IMR-90 (cell line): Measurements from ENCODE around the gene MCTP1. TPM values are rescaled to one million over a fixed set of nuclear protein-coding genes. Genes with fewer than 3 reads are reported as not detected.

ENCODE experiments used
- ATAC-seq: fragments of 200-7000 bp; cut with Tn5 transposase; 2 replicates; pipeline ENCODE4 v1.9.1; 2020; ENCODE audit warnings: low read depth, mild to moderate bottlenecking, moderate library complexity
- BruUV-seq: library from RNA; stranded (reverse); fragments of 400-500 nt; replicated peaks from 2 replicates; lab custom pipeline; 2021; lab: Mats Ljungman, UMichigan
- CTCF ChIA-PET: fragments of 300-600 bp; formaldehyde crosslinking; extraction: SDS; loops from one replicate; lab custom pipeline; 2021; ENCODE audit warnings: antibody characterized with exemption; lab: Yijun Ruan, JAX
- POLR2A ChIA-PET: fragments of 300-600 bp; sonication (Branson Sonifier 250); formaldehyde crosslinking; loops from one replicate; lab custom pipeline; 2022; ENCODE audit warnings: antibody characterized with exemption; ENCODE audit not compliant: unreplicated experiment; lab: Charles Lee
- DNase-seq: peaks from one replicate; pipeline ENCODE4 v3.0.0; 2013
- H2AFZ ChIP-seq: replicated peaks from 2 replicates; pipeline ENCODE3; 2013; ENCODE audit warnings: low read length, mild to moderate bottlenecking; ENCODE audit not compliant: poor library complexity
- H2AK5ac ChIP-seq: 2 replicates; pipeline ENCODE4 v1.6.1; 2013; ENCODE audit warnings: low read depth, low read length, inconsistent platforms
- H2AK9ac ChIP-seq: replicated peaks from 2 replicates; pipeline ENCODE3; 2013; ENCODE audit warnings: mild to moderate bottlenecking, low read depth, low read length, moderate library complexity; ENCODE audit not compliant: poor library complexity
- H2BK120ac ChIP-seq: 2 replicates; pipeline ENCODE4 v1.6.1; 2013; ENCODE audit warnings: low read depth, low read length, inconsistent platforms
- H2BK15ac ChIP-seq: 3 replicates; pipeline ENCODE4 v1.6.1; 2013; ENCODE audit warnings: low read depth, low read length, inconsistent platforms
- H2BK20ac ChIP-seq: 2 replicates; pipeline ENCODE4 v1.6.1; 2013; ENCODE audit warnings: low read depth, mild to moderate bottlenecking, inconsistent platforms, low read length, moderate library complexity
- H2BK5ac ChIP-seq: 2 replicates; pipeline ENCODE4 v1.6.1; 2013; ENCODE audit warnings: mild to moderate bottlenecking, low read depth, low read length, inconsistent platforms; ENCODE audit not compliant: poor library complexity, severe bottlenecking
- H3K14ac ChIP-seq: replicated peaks from 2 replicates; pipeline ENCODE4 v1.6.1; 2013; ENCODE audit warnings: low read depth, low read length, inconsistent platforms
- H3K18ac ChIP-seq: 2 replicates; pipeline ENCODE4 v1.6.1; 2013; ENCODE audit warnings: low read depth, low read length, control low read depth
- H3K23ac ChIP-seq: 2 replicates; pipeline ENCODE4 v1.6.1; 2013; ENCODE audit warnings: low read depth, low read length, inconsistent platforms
- H3K27ac ChIP-seq: 2 replicates; pipeline ENCODE4 v1.5.1; 2013; ENCODE audit warnings: mild to moderate bottlenecking, control low read depth, low read length; ENCODE audit not compliant: insufficient read depth
- H3K27me3 ChIP-seq: 2 replicates; pipeline ENCODE4 v1.6.1; 2013; ENCODE audit warnings: low read length; ENCODE audit not compliant: control insufficient read depth, insufficient read depth
- H3K36me3 ChIP-seq: 2 replicates; pipeline ENCODE4 v1.6.1; 2013; ENCODE audit warnings: low read length, mixed read lengths; ENCODE audit not compliant: control insufficient read depth, insufficient read depth
- H3K4ac ChIP-seq: 2 replicates; pipeline ENCODE4 v1.6.1; 2013; ENCODE audit warnings: low read depth, low read length, inconsistent platforms
- H3K4me1 ChIP-seq: 2 replicates; pipeline ENCODE4 v1.6.1; 2013; ENCODE audit warnings: low read length, mixed read lengths; ENCODE audit not compliant: control insufficient read depth, insufficient read depth
- H3K4me2 ChIP-seq: 2 replicates; pipeline ENCODE4 v1.6.1; 2013; ENCODE audit warnings: low read depth, mild to moderate bottlenecking, control low read depth, low read length, moderate library complexity
- H3K4me3 ChIP-seq: 2 replicates; pipeline ENCODE4 v1.5.1; 2013; ENCODE audit warnings: low read depth, mild to moderate bottlenecking, control low read depth, low read length, moderate library complexity; ENCODE audit not compliant: insufficient read depth
- H3K56ac ChIP-seq: 2 replicates; pipeline ENCODE4 v1.6.1; 2013; ENCODE audit warnings: low read length, inconsistent platforms; ENCODE audit not compliant: insufficient read depth; ENCODE audit errors: extremely low read depth
- H3K79me1 ChIP-seq, 2 experiments: 2 replicates each; pipeline ENCODE4 v1.6.1; 2013; ENCODE audit warnings: low read length in 2 of 2, inconsistent platforms in 1 of 2, low read depth in 1 of 2
- H3K9ac ChIP-seq: 2 replicates; pipeline ENCODE4 v1.6.1; 2013; ENCODE audit warnings: low read depth, low read length, control low read depth
- H3K9me1 ChIP-seq: 2 replicates; pipeline ENCODE4 v1.6.1; 2013; ENCODE audit warnings: low read length, inconsistent platforms; ENCODE audit not compliant: insufficient read depth
- H3K9me3 ChIP-seq: 2 replicates; pipeline ENCODE4 v1.6.1; 2013; ENCODE audit warnings: low read length; ENCODE audit not compliant: control insufficient read depth, insufficient read depth
- H4K20me1 ChIP-seq: 2 replicates; pipeline ENCODE4 v1.6.1; 2013; ENCODE audit warnings: low read length, inconsistent platforms; ENCODE audit not compliant: insufficient read depth
- H4K5ac ChIP-seq: 2 replicates; pipeline ENCODE4 v1.6.1; 2013; ENCODE audit warnings: mild to moderate bottlenecking, low read depth, low read length, control low read depth
- H4K8ac ChIP-seq, 2 experiments: 2 replicates each; pipeline ENCODE4 v1.6.1; 2013; ENCODE audit warnings: low read depth in 2 of 2, low read length in 2 of 2, control low read depth in 1 of 2, inconsistent platforms in 1 of 2
- H4K91ac ChIP-seq: 2 replicates; pipeline ENCODE4 v1.6.1; 2013; ENCODE audit warnings: low read depth, low read length, inconsistent platforms; ENCODE audit not compliant: insufficient read depth
- BHLHE40 ChIP-seq: fragments of 150-350 bp; IDR thresholded peaks from 2 replicates; pipeline ENCODE4 v1.6.1; 2016; ENCODE audit warnings: mild to moderate bottlenecking, low read depth, low read length
- CHD1 ChIP-seq: IDR thresholded peaks from 2 replicates; pipeline ENCODE4 v1.6.1; 2012; ENCODE audit warnings: low read depth, low read length, improper control_type of control experiment
- CTCF ChIP-seq: conservative IDR thresholded peaks from 2 replicates; pipeline ENCODE4 v1.5.1; 2012; ENCODE audit warnings: mild to moderate bottlenecking, low read depth, low read length, improper control_type of control experiment
- ELK1 ChIP-seq: fragments of 150-350 bp; IDR thresholded peaks from 2 replicates; pipeline ENCODE4 v1.6.1; 2016; ENCODE audit warnings: low read depth, mild to moderate bottlenecking, low read length, moderate library complexity, borderline replicate concordance
- FOS ChIP-seq: fragments of 150-350 bp; IDR thresholded peaks from 2 replicates; pipeline ENCODE4 v1.6.1; 2016; ENCODE audit warnings: low read depth, low read length
- MAFK ChIP-seq: IDR thresholded peaks from 2 replicates; pipeline ENCODE4 v1.6.1; 2012; ENCODE audit warnings: low read depth, low read length, improper control_type of control experiment
- MXI1 ChIP-seq: IDR thresholded peaks from 2 replicates; pipeline ENCODE4 v1.6.1; 2012; ENCODE audit warnings: low read depth, mild to moderate bottlenecking, low read length, moderate library complexity, borderline replicate concordance
- NFE2L2 ChIP-seq: fragments of 150-350 bp; IDR thresholded peaks from 2 replicates; pipeline ENCODE4 v1.6.1; 2016; ENCODE audit warnings: low read depth, mild to moderate bottlenecking, low read length
- RCOR1 ChIP-seq: IDR thresholded peaks from 2 replicates; pipeline ENCODE4 v1.6.1; 2012; ENCODE audit warnings: mild to moderate bottlenecking, low read length, improper control_type of control experiment; ENCODE audit not compliant: insufficient replicate concordance
- SMC3 ChIP-seq: fragments of 150-350 bp; IDR thresholded peaks from 2 replicates; pipeline ENCODE4 v1.6.1; 2016; ENCODE audit warnings: low read depth, mild to moderate bottlenecking, antibody characterized with exemption, low read length, moderate library complexity
- USF2 ChIP-seq: fragments of 150-350 bp; IDR thresholded peaks from 2 replicates; pipeline ENCODE4 v1.6.1; 2017; ENCODE audit warnings: mild to moderate bottlenecking, antibody characterized with exemption, low read length, low read depth
- WGBS, 2 experiments: methylation state at CpG; one replicate each; pipeline versions ENCODE4 v1.1.5 to v1.1.7; 2013; ENCODE audit warnings: missing lambda C conversion rate in 2 of 2; ENCODE audit not compliant: insufficient read length in 1 of 2; ENCODE audit errors: extremely low coverage in 2 of 2; 5-methylcytosine and 5-hydroxymethylcytosine counted together
- dilution Hi-C: fragments of 300-500 bp; cut with HindIII; formaldehyde crosslinking; loops from one replicate; pipeline ENCODE4 v1.14.3; 2018; ENCODE audit warnings: low sequenced_read_pairs; ENCODE audit not compliant: unreplicated experiment
- in situ Hi-C: fragments of 300-500 bp; cut with MboI; formaldehyde crosslinking; loops from 3 replicates; pipeline ENCODE4 v1.14.3; 2019; ENCODE audit warnings: low sequenced_read_pairs, inconsistent platforms, mixed read lengths
- intact Hi-C: fragments of 100-400 bp; cut with micrococcal nuclease; formaldehyde crosslinking; loops from 2 replicates; pipeline ENCODE4 v1.10.0; 2022
- polyA plus RNA-seq, 3 experiments: library from polyadenylated mRNA; depleted of rRNA; stranded (reverse); fragments of >200 nt; gene quantifications; 2 replicates each; pipeline ENCODE4 v1.2.3, GENCODE V29; 2012; ENCODE audit warnings: low replicate concordance in 1 of 3
- total RNA-seq: library from RNA; depleted of rRNA; stranded (reverse); fragments of >200 nt; gene quantifications from 2 replicates; pipeline ENCODE4 v1.2.3, GENCODE V29; 2012

MCTP1 gene
- total and polyA plus RNA-seq, 2 of the 4 experiments (the other 2 are of a cell fraction): 0.21 TPM; not detected in 1

GRCh38 chr5:94674490-94675382 lies 610.2 kb downstream of the MCTP1 start:
- H2AK5ac ChIP-seq: no peak overlapping the region
- H3K9ac ChIP-seq: no peak overlapping the region
- H3K4ac ChIP-seq: no peak overlapping the region
- no peak overlapping the region for H4K8ac ChIP-seq
- ATAC-seq (peak; percentile 24; the same call in 1 of the 2 replicates), DNase-seq (peak; percentile 28)
- intact Hi-C loops: no loop called here
- BruUV-seq: no TSS peak
- dilution Hi-C loops: no loop called here
- POLR2A ChIA-PET: no interaction called here
- H3K18ac ChIP-seq: no peak overlapping the region
- no peaks in the 10 kb centered on the region for H4K20me1 ChIP-seq
- H3K9me1 ChIP-seq: no peaks in the 10 kb centered on the region
- H2BK120ac ChIP-seq: no peak overlapping the region
- no peak overlapping the region for H3K14ac ChIP-seq
- H3K36me3 ChIP-seq: peaks cover 1% of the 10 kb centered on the region; the same call in 1 of the 2 replicates
- H3K23ac ChIP-seq: no peak overlapping the region
- H4K5ac ChIP-seq: no peak overlapping the region
- H4K91ac ChIP-seq: no peak overlapping the region
- no peak overlapping the region for H2BK20ac ChIP-seq
- no peaks in the 10 kb centered on the region for H3K79me1 ChIP-seq
- no peaks in the 10 kb centered on the region for H3K9me3 ChIP-seq
- no peak overlapping the region for H2BK15ac ChIP-seq
- CTCF ChIA-PET: no interaction called here
- no peak overlapping the region for H3K27ac ChIP-seq
- H3K4me1 ChIP-seq: no peaks in the 10 kb centered on the region
- H3K4me3 ChIP-seq: no peak overlapping the region
- no peak overlapping the region for H2AFZ ChIP-seq
- H2AK9ac ChIP-seq: no peak overlapping the region
- in situ Hi-C loops: no loop called here
- no peaks in the 10 kb centered on the region for H3K27me3 ChIP-seq
- no peak overlapping the region for H3K4me2 ChIP-seq
- H2BK5ac ChIP-seq: no peak overlapping the region
- H3K56ac ChIP-seq: no peak overlapping the region
- TF ChIP-seq CHD1 (no peak), BHLHE40 (no peak), RCOR1 (no peak), FOS (no peak), MAFK (no peak), USF2 (no peak), MXI1 (no peak), NFE2L2 (no peak), CTCF (no peak), SMC3 (no peak), ELK1 (no peak)
- no CpG with 5 or more reads among the region's 1 CpG for WGBS, 2 experiments
